ENCODE results near the gene AHCYL1. TPM values are rescaled to one million over a fixed set of nuclear protein-coding genes. Genes with fewer than 3 reads are reported as not detected.

AHCYL1 gene
- total and polyA plus RNA-seq, 2 donors from 2014 or later: 103 to 125 TPM

- Histone ChIP-seq H3K27ac (ENCODE audit: low read depth in 2 of 2, low read length in 2 of 2) (peak overlapping the region; percentile 64 to 80), H3K9me3 (ENCODE audit: control insufficient read depth in 2 of 3, insufficient read depth in 1 of 3, low read length in 3 of 3) (no peaks in the 10 kb centered on the region), H3K9ac (ENCODE audit: low read length in 3 of 3) (peak overlapping the region in 2 of 3 donors; percentile 26 to 41), H3K27me3 (ENCODE audit: control insufficient read depth, insufficient read depth, low read length) (no peaks in the 10 kb centered on the region), H3K4me3 (ENCODE audit: low read length in 3 of 3) (peak overlapping the region in 2 of 3 donors; percentile 44 to 51), H3K36me3 (ENCODE audit: control insufficient read depth in 2 of 3, insufficient read depth in 3 of 3, low read length in 3 of 3) (peaks cover under 1% of the 10 kb centered on the region in 3 donors), H3K4me1 (ENCODE audit: control insufficient read depth in 2 of 3, insufficient read depth in 2 of 3, low read depth in 1 of 3, low read length in 3 of 3) (peaks cover 10 to 41% (median 24%) of the 10 kb centered on the region in 3 donors)
- DNase-seq (peak; percentile 74 to 90 (median 87)), FAIRE-seq (peak; percentile 90)
- TF ChIP-seq, protein P1, sequence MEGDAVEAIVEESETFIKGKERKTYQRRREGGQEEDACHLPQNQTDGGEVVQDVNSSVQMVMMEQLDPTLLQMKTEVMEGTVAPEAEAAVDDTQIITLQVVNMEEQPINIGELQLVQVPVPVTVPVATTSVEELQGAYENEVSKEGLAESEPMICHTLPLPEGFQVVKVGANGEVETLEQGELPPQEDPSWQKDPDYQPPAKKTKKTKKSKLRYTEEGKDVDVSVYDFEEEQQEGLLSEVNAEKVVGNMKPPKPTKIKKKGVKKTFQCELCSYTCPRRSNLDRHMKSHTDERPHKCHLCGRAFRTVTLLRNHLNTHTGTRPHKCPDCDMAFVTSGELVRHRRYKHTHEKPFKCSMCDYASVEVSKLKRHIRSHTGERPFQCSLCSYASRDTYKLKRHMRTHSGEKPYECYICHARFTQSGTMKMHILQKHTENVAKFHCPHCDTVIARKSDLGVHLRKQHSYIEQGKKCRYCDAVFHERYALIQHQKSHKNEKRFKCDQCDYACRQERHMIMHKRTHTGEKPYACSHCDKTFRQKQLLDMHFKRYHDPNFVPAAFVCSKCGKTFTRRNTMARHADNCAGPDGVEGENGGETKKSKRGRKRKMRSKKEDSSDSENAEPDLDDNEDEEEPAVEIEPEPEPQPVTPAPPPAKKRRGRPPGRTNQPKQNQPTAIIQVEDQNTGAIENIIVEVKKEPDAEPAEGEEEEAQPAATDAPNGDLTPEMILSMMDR (IDR thresholded peaks at IDR 0.05; ENCODE audit: borderline replicate concordance, extremely low read depth, insufficient read depth): no peak
- intact Hi-C loops (cut with DNase I): no loop called here
These were observed 19.3 kb downstream of the AHCYL1 start for GRCh38 chr1:110003747-110004428.

DNA sequence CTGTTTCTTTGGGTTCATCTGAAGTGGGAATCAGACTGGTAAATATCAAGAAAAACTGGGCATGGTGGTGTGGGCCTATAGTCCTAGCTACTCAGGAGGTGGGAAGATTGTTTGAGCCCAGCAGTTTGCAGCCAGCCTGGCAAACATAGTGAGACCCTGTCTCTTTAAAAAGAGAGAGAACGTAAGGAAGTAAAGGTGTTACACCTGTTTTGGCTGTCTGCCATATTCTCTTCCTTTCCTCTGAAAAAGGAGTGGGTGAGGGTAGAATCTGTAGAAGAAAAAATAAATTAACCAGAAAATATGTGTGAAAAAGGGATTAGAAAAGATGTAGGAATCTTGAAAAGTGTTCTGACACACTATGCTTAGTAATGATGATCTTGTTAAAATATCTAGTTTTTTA is 20.0 kb downstream of the AHCYL1 start:
- H3K9ac ChIP-seq (ENCODE audit: low read length in 3 of 3): peak overlapping the region in 2 of 3 donors; percentile 26 to 41
- peaks cover 10 to 41% (median 24%) of the 10 kb centered on the region in 3 donors for H3K4me1 ChIP-seq (ENCODE audit: control insufficient read depth in 2 of 3, insufficient read depth in 2 of 3, low read depth in 1 of 3, low read length in 3 of 3)
- FAIRE-seq (no peak), DNase-seq (peak in 1 of 5 donors; percentile 36)
- H3K4me3 ChIP-seq (ENCODE audit: low read length in 3 of 3): peak overlapping the region in 2 of 3 donors; percentile 44 to 51
- no peaks in the 10 kb centered on the region for H3K9me3 ChIP-seq (ENCODE audit: control insufficient read depth in 2 of 3, insufficient read depth in 1 of 3, low read length in 3 of 3)
- H3K27me3 ChIP-seq (ENCODE audit: control insufficient read depth, insufficient read depth, low read length): no peaks in the 10 kb centered on the region
- H3K36me3 ChIP-seq (ENCODE audit: control insufficient read depth in 2 of 3, insufficient read depth in 3 of 3, low read length in 3 of 3): peaks cover 2 to 8% (median 4%) of the 10 kb centered on the region in 3 donors
- H3K27ac ChIP-seq (ENCODE audit: low read depth in 2 of 2, low read length in 2 of 2): peak overlapping the region; percentile 64 to 80
- TF ChIP-seq, protein P1 (IDR thresholded peaks at IDR 0.05; ENCODE audit: borderline replicate concordance, extremely low read depth, insufficient read depth): no peak
- intact Hi-C loops (cut with DNase I): no loop called here

GRCh38 chr1:110005971-110006370 is 21.4 kb downstream of the AHCYL1 start:
- Histone ChIP-seq H3K9me3 (ENCODE audit: control insufficient read depth in 2 of 3, insufficient read depth in 1 of 3, low read length in 3 of 3) (no peaks in the 10 kb centered on the region), H3K27ac (ENCODE audit: low read depth in 2 of 2, low read length in 2 of 2) (no peak overlapping the region), H3K4me1 (ENCODE audit: control insufficient read depth in 2 of 3, insufficient read depth in 2 of 3, low read depth in 1 of 3, low read length in 3 of 3) (peaks cover 10 to 41% (median 24%) of the 10 kb centered on the region in 3 donors), H3K36me3 (ENCODE audit: control insufficient read depth in 2 of 3, insufficient read depth in 3 of 3, low read length in 3 of 3) (peaks cover 6 to 20% (median 18%) of the 10 kb centered on the region in 3 donors), H3K27me3 (ENCODE audit: control insufficient read depth, insufficient read depth, low read length) (no peaks in the 10 kb centered on the region), H3K9ac (ENCODE audit: low read length in 3 of 3) (no peak overlapping the region), H3K4me3 (ENCODE audit: low read length in 3 of 3) (peak overlapping the region in 1 of 3 donors; percentile 44)
- FAIRE-seq (no peak), DNase-seq (no peak)
- intact Hi-C loops (cut with DNase I): no loop called here
- TF ChIP-seq, protein P1 (IDR thresholded peaks at IDR 0.05; ENCODE audit: borderline replicate concordance, extremely low read depth, insufficient read depth): no peak

Data from kidney (tissue), 14 donors.